Endometrial microvascular endothelial cells (primary cell): Measurements from ENCODE around the gene DMBX1. TPM values are rescaled to one million over a fixed set of nuclear protein-coding genes. Genes with fewer than 3 reads are reported as not detected.

Source experiments
- in situ Hi-C: cut with HindIII; loops from 2 replicates; pipeline ENCODE4 v1.10.0; 2017; ENCODE audit warnings: low sequenced_read_pairs, low pct_unique_long_range_greater_than_20kb; ENCODE audit errors: inconsistent ontology term
- total RNA-seq: library from RNA; depleted of rRNA; stranded (reverse); fragments of >200 nt; gene quantifications from one replicate; pipeline ENCODE4 v1.2.3, GENCODE V29; 2015; ENCODE audit errors: inconsistent ontology term

DMBX1 gene
- total RNA-seq, 1 donor from 2014 or later = not detected

- in situ Hi-C loops = no loop called here
Observed at GRCh38 chr1:46458190-46458589, 31.4 kb upstream of the DMBX1 start.

DNA sequence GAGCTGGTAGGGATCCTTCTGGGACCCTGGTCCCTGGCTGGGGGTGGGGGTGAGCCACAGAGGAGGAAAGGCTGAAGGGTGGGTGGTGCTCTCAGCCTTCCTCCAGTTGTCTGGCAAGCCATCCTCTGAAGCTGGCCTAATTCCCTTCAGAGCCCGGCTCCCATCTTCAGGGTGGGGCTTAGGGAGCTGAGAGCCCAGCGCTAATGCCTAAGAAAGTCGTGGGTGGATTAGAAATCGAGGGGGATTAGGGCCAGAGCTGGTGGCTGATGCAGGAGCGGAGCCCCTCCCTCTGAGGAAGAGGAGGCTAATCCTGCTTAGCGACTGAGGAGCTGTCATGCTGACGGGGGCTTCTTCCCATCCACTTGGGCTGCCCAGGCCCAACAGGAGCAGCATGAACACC is 30.8 kb upstream of the DMBX1 start:
- in situ Hi-C loops = no loop called here

GRCh38 chr1:46459315-46459714 is 30.3 kb upstream of the DMBX1 start:
- in situ Hi-C loops = no loop called here

- in situ Hi-C loops = no loop called here
Observed at GRCh38 chr1:46461017-46461808, 28.4 kb upstream of the DMBX1 start.

GRCh38 chr1:46461809-46462448 is 27.7 kb upstream of the DMBX1 start:
- in situ Hi-C loops = no loop called here

GRCh38 chr1:46464013-46464548 is 25.6 kb upstream of the DMBX1 start:
- in situ Hi-C loops = no loop called here

- in situ Hi-C loops = no loop called here
Observed at GRCh38 chr1:46464915-46465314, 24.7 kb upstream of the DMBX1 start.

DNA sequence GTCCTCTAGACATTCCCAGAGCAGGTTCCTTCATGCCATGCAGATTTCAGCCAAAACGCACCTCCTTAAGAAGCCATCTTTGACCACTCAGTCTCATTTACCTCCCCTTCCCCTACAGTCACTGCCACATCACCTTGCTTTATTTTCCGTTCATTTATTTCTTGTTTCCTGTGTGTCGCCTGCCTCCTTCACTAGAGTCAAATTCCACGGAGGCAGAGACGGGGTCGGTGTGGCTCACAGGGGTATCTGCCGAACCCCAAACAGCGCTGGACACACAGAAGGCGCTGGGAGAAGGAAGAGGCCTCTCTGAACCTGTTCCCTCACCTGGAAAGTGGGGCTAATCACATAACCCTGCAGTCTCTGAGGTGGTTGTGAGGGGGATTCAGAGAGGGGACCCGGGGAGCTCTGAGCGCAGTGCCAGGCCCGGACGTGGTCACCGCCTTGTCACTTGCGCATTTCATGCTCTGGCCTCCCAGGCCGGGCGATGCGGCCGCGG is 23.6 kb upstream of the DMBX1 start:
- in situ Hi-C loops = no loop called here

DNA sequence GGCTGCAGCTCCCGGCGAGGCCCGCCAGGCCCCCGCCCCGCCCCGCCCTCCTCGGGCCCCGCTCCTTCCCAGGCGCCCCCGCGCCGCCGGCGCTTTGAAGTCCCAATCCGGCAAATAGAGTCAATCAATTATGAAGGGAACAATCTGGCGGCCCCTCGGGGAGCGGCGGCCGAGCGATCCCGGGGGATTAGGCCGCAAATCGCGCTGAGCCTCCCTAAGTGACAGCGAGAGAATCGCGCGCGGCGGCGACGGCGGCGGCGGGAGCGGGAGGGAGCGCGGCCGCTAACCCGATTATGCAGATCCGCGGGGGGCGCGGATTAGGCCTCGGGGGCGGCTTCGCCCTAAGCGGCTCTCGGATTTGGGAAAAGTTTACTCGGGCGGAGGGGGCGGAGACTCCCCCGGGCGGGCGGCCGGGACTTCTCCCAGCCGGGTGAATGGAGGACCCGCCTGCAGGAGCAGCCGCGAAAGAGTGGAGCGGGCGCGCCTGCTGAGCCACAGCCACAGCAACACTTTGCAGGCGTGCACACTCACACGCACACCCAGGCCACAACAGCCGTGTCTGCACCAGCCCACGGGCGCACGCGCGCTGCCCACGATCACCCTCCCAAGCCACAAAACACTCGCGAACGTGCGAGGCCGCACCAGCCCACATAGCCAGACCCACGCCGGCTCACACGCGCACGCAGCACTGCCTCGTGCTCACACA is 23.0 kb upstream of the DMBX1 start:
- in situ Hi-C loops = no loop called here

DNA sequence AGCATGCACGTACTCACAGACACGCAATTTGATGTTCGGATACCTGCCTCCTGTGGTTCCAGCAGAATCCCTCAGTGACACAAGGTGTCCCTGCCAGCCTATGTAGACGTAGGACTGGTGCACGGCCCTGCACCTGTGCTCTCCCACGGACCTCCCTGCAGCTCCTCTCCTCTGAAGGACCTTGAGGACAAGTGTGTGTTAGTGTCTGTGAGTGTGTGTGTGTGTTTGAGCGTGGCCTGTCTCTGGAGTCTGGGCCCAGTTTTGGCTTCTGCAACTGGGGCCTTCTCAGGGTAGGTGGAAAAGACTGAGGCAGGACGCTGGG is 22.5 kb upstream of the DMBX1 start:
- in situ Hi-C loops = no loop called here

GRCh38 chr1:46469881-46470280 is 19.8 kb upstream of the DMBX1 start:
- in situ Hi-C loops = no loop called here

- in situ Hi-C loops = no loop called here
Observed at GRCh38 chr1:46471848-46472492, 17.7 kb upstream of the DMBX1 start.

GRCh38 chr1:46472498-46473181 is 17.0 kb upstream of the DMBX1 start:
- in situ Hi-C loops = no loop called here

DNA sequence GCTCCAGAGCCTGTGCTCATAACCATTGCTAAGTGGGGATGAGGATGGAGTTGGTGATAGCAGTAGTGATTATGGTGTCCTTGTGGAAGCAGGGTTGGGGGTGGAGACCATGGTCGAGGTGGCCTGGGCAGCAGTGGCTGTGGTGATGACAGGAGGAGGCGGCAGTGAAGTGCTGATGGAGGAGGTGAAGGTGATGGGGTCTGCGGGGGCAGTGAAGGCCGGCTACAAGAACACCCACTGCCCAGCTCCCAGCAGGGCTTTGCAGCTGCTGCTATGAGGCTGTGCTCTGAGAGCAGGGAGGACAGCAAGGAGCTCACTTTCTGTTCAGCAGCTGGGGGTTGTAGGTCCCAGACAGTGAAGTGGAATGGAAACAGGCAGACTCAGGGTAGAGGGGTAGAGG is 15.6 kb upstream of the DMBX1 start:
- in situ Hi-C loops = no loop called here

DNA sequence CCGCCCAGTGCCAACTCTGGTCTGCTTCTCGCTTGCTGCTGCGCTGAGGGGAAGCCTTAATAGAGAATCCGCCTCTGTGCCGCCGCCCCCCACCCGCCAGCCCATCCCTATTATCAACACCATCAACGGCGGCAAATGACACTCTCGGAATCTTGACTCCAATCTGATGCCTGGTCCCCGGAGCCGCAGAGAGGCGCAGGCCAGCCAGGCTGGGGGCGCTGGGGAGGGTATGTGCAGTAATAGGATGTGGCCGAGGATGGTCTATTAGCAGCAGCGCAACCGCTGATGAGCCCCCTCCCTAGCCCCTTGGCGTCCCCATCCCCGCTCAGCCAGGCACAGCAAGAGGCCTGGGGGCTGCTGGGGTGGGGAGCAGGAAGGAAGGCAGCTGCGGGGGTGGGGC is 15.1 kb upstream of the DMBX1 start:
- in situ Hi-C loops = no loop called here

DNA sequence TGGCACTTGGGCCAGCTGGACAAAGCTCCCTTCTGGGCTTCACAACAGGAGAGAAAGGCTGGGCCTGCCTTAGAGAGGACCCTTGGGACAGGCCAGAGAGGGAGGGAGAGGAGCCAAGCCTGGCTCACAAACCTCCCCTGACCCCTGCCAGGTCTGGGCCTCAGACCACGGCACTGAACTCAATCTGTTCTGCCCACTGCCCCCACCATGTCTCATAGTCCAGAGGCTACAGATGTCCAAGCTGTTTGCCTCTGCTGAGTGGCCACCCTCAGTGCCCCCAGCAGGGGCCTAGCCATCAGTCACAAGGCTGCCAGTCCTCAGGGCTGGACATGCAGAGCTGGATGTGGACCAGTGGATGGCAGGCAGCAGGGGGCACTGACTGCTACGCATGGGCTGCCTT is 13.0 kb upstream of the DMBX1 start:
- in situ Hi-C loops = no loop called here

DNA sequence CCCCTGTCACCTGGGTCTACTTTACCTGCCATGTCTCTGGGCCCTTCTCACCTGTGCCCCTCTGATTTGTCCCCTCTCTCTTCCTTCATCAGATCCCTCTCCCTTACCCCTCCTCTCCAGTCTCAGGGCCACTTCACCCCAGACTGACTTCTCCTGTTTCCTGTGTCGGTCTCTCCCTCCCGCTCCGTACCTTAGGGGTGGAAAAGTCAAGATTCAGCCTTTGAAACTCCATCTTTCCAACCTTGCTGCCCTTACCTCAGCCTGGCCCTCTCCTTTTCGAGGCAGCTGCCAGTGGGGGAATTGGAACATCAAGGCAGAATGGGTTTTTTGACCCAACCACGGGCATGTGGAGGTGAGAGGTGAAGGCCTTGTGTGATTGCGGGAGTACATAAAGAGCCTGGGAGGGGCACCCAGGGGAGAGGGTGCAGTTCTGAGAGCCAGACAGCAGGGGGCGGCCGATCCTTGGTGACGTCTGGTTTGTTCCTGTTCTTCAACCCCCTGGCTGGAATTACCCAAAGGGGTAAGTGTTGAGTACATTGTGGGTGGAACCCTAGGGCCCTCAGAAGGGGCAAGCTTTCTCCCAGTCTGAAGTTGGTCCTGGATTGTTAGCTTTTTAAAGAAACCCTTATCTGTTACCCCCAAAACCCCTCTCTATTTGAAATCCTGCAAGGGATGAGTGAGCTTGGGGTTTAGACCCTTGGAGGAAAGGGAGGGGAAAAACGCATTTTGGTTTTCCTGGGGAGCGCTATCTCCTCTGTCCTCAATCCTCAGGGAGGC is 12.3 kb upstream of the DMBX1 start:
- in situ Hi-C loops = no loop called here
